Retinal pigment epithelial cell (primary cell): Measurements from ENCODE around the gene TSPAN32.
"Not testable (repeated sequence)": the region's sequence is repeated elsewhere in the genome, so short reads cannot be mapped to it uniquely, and the experiment has no call there.

Experiments used
- DNase-seq: peaks from one replicate; pipeline ENCODE4 v3.0.0-alpha.2; 2010; ENCODE audit warnings: low read depth
- H3K4me3 ChIP-seq: 2 replicates; pipeline ENCODE4 v1.5.1; 2011; ENCODE audit warnings: mild to moderate bottlenecking, low read length, control low read depth, moderate library complexity
- CTCF ChIP-seq: conservative IDR thresholded peaks from 2 replicates; pipeline ENCODE4 v1.5.1; 2011; ENCODE audit warnings: low read depth, low read length, control low read depth, inconsistent platforms

Gene TSPAN32

DNA sequence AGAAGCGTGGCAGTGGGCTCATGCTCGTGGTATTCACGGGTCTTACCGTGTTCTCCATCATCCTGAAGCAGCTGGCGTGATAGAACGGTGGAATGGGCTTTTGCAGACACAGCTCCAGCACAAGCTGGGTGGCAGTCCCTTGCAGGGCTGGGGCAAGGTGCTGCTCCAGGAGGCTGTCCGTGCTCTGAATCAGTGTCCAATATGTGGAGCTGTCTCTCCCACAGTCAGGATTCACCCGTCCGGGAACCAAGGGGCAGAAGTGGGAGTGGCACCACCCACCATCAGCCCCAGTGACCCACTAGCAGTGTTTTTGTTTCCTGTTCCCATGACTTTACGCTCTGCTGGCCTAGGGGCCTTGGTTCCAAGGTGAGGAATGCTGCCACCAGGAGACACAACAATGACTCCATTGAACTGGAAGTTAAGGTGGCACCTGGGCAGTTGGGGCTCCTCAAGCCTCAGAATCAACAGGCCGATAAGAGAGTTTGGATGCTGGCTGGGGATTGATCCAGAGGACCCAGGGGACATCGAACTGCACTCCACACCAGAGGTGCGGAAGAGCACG, 58.3 kb downstream of the TSPAN32 start:
- TF ChIP-seq CTCF = no peak
- DNase-seq = no peak
- no peak overlapping the region for H3K4me3 ChIP-seq

DNA sequence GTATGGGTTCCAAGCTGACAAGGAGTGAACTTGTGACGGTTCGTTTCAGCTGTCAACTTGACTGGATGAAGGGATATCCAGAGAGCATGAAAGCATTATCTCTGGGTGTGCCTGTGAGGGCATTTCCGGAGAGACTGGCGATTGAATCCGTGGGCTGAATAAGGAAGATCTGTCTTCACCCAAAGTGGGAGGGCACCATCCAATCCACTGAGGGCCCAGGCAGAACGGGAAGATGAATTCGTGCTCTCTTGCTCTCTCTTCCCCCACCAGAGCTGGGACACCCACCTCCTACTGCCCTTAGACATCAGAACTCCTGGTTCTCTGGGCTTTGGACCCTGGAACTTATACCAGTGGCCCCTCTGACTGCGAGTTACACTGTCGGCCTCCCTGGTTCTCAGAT, 59.8 kb downstream of the TSPAN32 start:
- DNase-seq = no peak

GRCh38 chr11:2362414-2362813, 60.6 kb downstream of the TSPAN32 start:
- no peak overlapping the region for H3K4me3 ChIP-seq
- TF ChIP-seq CTCF = no peak
- no peak for DNase-seq

More for the DNA sequence above, 59.8 kb downstream of the TSPAN32 start:
- no peak for TF ChIP-seq CTCF
- no peak overlapping the region for H3K4me3 ChIP-seq

GRCh38 chr11:2363130-2363529, 61.3 kb downstream of the TSPAN32 start:
- no peak for TF ChIP-seq CTCF
- H3K4me3 ChIP-seq = no peak overlapping the region

GRCh38 chr11:2363577-2364370, 62.0 kb downstream of the TSPAN32 start:
- no peak overlapping the region for H3K4me3 ChIP-seq
- TF ChIP-seq CTCF = no peak
- no peak for DNase-seq

More at GRCh38 chr11:2363130-2363529, 61.3 kb downstream of the TSPAN32 start:
- no peak for DNase-seq

DNA sequence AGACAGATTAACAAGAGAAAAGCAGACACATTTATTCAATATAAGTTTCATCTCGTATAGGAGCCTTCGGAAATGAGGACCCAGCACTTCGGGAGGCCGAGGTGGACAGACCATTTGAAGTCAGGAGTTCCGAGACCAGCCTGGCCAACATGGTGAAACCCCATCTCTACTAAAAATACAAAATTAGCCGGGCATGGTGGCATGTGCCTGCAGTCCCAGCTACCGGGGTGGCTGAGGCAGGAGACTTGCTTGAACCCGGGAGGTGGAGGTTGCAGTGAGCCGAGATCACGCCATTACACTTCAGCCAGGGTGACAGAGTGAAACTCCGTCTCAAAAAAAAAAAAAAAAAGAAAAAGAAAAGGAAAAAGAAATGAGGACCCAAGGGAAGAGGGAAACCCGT, 62.6 kb downstream of the TSPAN32 start:
- DNase-seq, H3K4me3 ChIP-seq: not testable (repeated sequence)

GRCh38 chr11:2365571-2366210, 63.9 kb downstream of the TSPAN32 start:
- H3K4me3 ChIP-seq = no peak overlapping the region
- TF ChIP-seq CTCF = no peak
- no peak for DNase-seq
